GM12874 (cell line): Measurements from ENCODE around the gene GADD45G.

Experiments
- TF ChIP-seq, protein P1 (sequence below): IDR thresholded peaks from 2 replicates; pipeline ENCODE4 v1.5.1; 2011; ENCODE audit warnings: low read depth, mild to moderate bottlenecking, control low read depth, low read length, moderate library complexity; ENCODE audit not compliant: insufficient read depth

Gene GADD45G

DNA sequence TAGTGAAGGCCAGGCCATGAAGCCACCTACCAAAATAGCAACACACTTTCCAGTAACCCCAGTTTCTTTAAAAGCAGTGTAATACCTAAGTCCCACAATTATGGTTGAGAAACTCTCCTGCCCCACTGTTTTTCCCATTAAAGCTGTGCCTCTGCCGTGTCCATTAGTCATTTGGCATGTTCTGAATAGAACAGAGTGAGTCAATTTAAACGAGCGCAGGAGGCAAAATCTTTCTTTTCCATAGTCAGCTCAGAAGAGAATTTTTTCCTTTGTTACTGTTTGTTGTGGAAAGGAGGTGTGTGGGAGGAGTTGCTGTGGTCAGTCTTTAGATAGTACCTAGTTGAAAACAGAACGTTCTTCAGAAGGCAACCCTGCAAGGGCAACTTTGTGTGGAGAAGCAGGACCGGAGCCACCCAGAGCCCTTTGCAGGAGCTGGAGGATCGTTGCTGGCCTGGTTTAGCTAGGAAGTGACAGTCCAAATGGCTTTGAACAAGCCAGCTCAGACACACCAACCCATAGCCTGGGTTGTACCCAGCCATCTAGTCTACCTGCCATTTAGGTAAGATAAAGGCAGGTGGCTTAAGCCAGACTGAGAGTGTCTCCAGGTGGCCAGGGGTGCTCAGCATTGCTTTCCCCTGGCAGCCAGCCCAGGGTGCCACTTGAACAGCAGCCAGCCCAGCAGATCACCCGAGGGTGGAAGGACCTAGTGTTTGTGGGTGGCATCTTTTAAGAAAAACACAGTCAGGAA, 30.4 kb downstream of the GADD45G start:
- TF ChIP-seq, protein P1, sequence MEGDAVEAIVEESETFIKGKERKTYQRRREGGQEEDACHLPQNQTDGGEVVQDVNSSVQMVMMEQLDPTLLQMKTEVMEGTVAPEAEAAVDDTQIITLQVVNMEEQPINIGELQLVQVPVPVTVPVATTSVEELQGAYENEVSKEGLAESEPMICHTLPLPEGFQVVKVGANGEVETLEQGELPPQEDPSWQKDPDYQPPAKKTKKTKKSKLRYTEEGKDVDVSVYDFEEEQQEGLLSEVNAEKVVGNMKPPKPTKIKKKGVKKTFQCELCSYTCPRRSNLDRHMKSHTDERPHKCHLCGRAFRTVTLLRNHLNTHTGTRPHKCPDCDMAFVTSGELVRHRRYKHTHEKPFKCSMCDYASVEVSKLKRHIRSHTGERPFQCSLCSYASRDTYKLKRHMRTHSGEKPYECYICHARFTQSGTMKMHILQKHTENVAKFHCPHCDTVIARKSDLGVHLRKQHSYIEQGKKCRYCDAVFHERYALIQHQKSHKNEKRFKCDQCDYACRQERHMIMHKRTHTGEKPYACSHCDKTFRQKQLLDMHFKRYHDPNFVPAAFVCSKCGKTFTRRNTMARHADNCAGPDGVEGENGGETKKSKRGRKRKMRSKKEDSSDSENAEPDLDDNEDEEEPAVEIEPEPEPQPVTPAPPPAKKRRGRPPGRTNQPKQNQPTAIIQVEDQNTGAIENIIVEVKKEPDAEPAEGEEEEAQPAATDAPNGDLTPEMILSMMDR: no peak

GRCh38 chr9:89635816-89636215, 31.0 kb downstream of the GADD45G start:
- TF ChIP-seq, protein P1: no peak

DNA sequence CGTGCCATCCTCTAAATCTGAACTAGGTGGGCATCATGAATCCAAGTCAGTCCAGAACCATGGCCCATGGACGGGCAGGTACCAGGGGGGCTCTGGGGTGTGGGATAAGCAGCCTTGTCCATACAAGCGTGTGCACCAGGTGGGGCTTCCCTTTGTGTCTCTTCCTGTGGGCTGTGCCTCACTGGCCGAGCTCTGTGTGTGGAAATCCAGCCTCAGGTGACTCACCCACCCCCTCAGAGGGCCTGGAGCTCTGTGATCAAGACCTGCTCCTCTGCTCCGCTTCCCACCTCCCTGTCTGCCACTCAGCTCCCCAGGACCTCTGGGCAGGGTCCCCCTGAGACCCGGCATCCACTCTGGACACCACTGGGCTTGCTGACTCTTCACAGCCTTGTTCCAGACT, 33.0 kb downstream of the GADD45G start:
- TF ChIP-seq, protein P1: no peak

GRCh38 chr9:89638359-89638758, 33.5 kb downstream of the GADD45G start:
- TF ChIP-seq, protein P1: no peak

- TF ChIP-seq, protein P1: no peak
These were observed 34.1 kb downstream of the GADD45G start for GRCh38 chr9:89638893-89639292.

DNA sequence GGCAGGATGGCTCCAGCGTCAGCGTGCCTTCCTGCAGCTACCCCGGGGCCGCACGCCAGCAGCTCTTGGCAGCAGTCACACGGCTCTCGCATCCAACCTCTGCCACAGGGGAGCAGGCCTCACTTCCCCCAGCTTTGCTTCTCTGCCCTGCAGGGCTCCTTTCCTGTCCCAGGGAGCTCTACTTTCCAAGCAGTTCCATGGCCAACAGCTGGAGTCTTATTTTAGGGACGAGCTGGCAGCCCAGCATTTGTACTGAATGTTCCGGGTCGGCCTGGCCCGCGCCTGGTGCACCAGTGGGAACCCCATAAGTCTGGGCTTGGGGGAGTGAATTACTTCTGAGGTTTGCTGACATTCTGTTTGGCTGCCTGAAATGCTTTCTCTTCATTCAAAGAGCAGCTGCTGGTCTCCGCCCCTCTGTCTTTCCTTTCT, 34.6 kb downstream of the GADD45G start:
- TF ChIP-seq, protein P1: no peak

GRCh38 chr9:89639961-89640360, 35.1 kb downstream of the GADD45G start:
- TF ChIP-seq, protein P1: no peak
